DMS 273 treated with DMSO at 0.1 percent for 48 hours (cell line): ENCODE results near the gene SCAI.
"Not testable (repeated sequence)": the region's sequence is repeated elsewhere in the genome, so short reads cannot be mapped to it uniquely, and the experiment has no call there.

ENCODE experiments used
- DNase-seq: peaks from one replicate; lab custom pipeline; 2025; lab: John Stamatoyannopoulos, UW

Gene SCAI

GRCh38 chr9:125106285-125106893, 36.9 kb downstream of the SCAI start:
- DNase-seq = no peak

- no peak for DNase-seq
These were observed 39.4 kb downstream of the SCAI start for GRCh38 chr9:125103770-125104460.

- DNase-seq = no peak
These were observed 40.3 kb downstream of the SCAI start for GRCh38 chr9:125103021-125103420.

GRCh38 chr9:125100822-125101221, 42.5 kb downstream of the SCAI start:
- DNase-seq = no peak

- DNase-seq = no peak
These were observed 43.5 kb downstream of the SCAI start for GRCh38 chr9:125099816-125100215.

GRCh38 chr9:125095821-125096443, 47.4 kb downstream of the SCAI start:
- DNase-seq = no peak

GRCh38 chr9:125091121-125091520, 52.2 kb downstream of the SCAI start:
- no peak for DNase-seq

- DNase-seq = no peak
These were observed 54.0 kb downstream of the SCAI start for GRCh38 chr9:125089331-125089730.

- no peak for DNase-seq
These were observed 54.6 kb downstream of the SCAI start for GRCh38 chr9:125088752-125089151.

- no peak for DNase-seq
These were observed 57.4 kb downstream of the SCAI start for GRCh38 chr9:125085703-125086477.

GRCh38 chr9:125082197-125082596, 61.1 kb downstream of the SCAI start:
- DNase-seq = not testable (repeated sequence)

- not testable (repeated sequence) for DNase-seq
These were observed 62.5 kb downstream of the SCAI start for GRCh38 chr9:125080797-125081196.

- DNase-seq = no peak
These were observed 63.4 kb downstream of the SCAI start for GRCh38 chr9:125079931-125080330.

- no peak for DNase-seq
These were observed 67.3 kb downstream of the SCAI start for GRCh38 chr9:125075997-125076396.

GRCh38 chr9:125074976-125075375, 68.4 kb downstream of the SCAI start:
- DNase-seq = no peak

- no peak for DNase-seq
These were observed 76.3 kb downstream of the SCAI start for GRCh38 chr9:125066839-125067619.

- no peak for DNase-seq
These were observed 81.9 kb downstream of the SCAI start for GRCh38 chr9:125061391-125061790.

- no peak for DNase-seq
These were observed 93.9 kb downstream of the SCAI start for GRCh38 chr9:125049212-125050049.

- no peak for DNase-seq
These were observed 99.7 kb downstream of the SCAI start for GRCh38 chr9:125043631-125044030.

- DNase-seq = no peak
These were observed 100.2 kb downstream of the SCAI start for GRCh38 chr9:125043148-125043547.

- no peak for DNase-seq
These were observed 105.2 kb downstream of the SCAI start for GRCh38 chr9:125038166-125038565.
